ENCODE results near the gene TSPAN18.

Gene TSPAN18

GRCh38 chr11:44777209-44778194 lies 50.7 kb downstream of the TSPAN18 start:
- DNase-seq (ENCODE audit: low read depth) = no peak

- DNase-seq (ENCODE audit: low read depth) = no peak
Measured at GRCh38 chr11:44778195-44779100, 51.7 kb downstream of the TSPAN18 start.

- no peak for DNase-seq (ENCODE audit: low read depth)
Measured at GRCh38 chr11:44779736-44780520, 53.2 kb downstream of the TSPAN18 start.

- DNase-seq (ENCODE audit: low read depth) = no peak
Measured at GRCh38 chr11:44780940-44781631, 54.3 kb downstream of the TSPAN18 start.

- DNase-seq (ENCODE audit: low read depth) = no peak
Measured at GRCh38 chr11:44781655-44782054, 54.9 kb downstream of the TSPAN18 start.

- no peak for DNase-seq (ENCODE audit: low read depth)
Measured at GRCh38 chr11:44782478-44782877, 55.7 kb downstream of the TSPAN18 start.

GRCh38 chr11:44784436-44784760 lies 57.6 kb downstream of the TSPAN18 start:
- DNase-seq (ENCODE audit: low read depth) = no peak

GRCh38 chr11:44784851-44785250 lies 58.1 kb downstream of the TSPAN18 start:
- DNase-seq (ENCODE audit: low read depth) = no peak

- no peak for DNase-seq (ENCODE audit: low read depth)
Measured at GRCh38 chr11:44785856-44786607, 59.3 kb downstream of the TSPAN18 start.

- DNase-seq (ENCODE audit: low read depth) = no peak
Measured at GRCh38 chr11:44787070-44787469, 60.3 kb downstream of the TSPAN18 start.

GRCh38 chr11:44787981-44788380 lies 61.2 kb downstream of the TSPAN18 start:
- no peak for DNase-seq (ENCODE audit: low read depth)

GRCh38 chr11:44788536-44789261 lies 61.9 kb downstream of the TSPAN18 start:
- no peak for DNase-seq (ENCODE audit: low read depth)

GRCh38 chr11:44789496-44789895 lies 62.7 kb downstream of the TSPAN18 start:
- DNase-seq (ENCODE audit: low read depth) = no peak

- no peak for DNase-seq (ENCODE audit: low read depth)
Measured at GRCh38 chr11:44790211-44790610, 63.4 kb downstream of the TSPAN18 start.

GRCh38 chr11:44791316-44791925 lies 64.7 kb downstream of the TSPAN18 start:
- DNase-seq (ENCODE audit: low read depth) = no peak

- no peak for DNase-seq (ENCODE audit: low read depth)
Measured at GRCh38 chr11:44792171-44792570, 65.4 kb downstream of the TSPAN18 start.

- DNase-seq (ENCODE audit: low read depth) = no peak
Measured at GRCh38 chr11:44793350-44794090, 66.8 kb downstream of the TSPAN18 start.

GRCh38 chr11:44795803-44796535 lies 69.2 kb downstream of the TSPAN18 start:
- no peak for DNase-seq (ENCODE audit: low read depth)
